Gastroesophageal sphincter (tissue), 3 donors: Measurements from ENCODE around the gene ATXN7.

Experiments
- CTCF ChIP-seq, 4 experiments: fragments of 200-600 bp in 2 of 4; fragments of 450-650 bp in 2 of 4; sonication (generic) in 1 of 4; IDR thresholded peaks; one replicate each; pipeline ENCODE4 v1.5.1; 2017 to 2019; ENCODE audit warnings: antibody characterized with exemption in 4 of 4, mild to moderate bottlenecking in 2 of 4, moderate library complexity in 2 of 4
- POLR2A ChIP-seq, 2 donors: fragments of 450-650 bp; IDR thresholded peaks; one replicate each; pipeline ENCODE4 v1.6.1; 2017; ENCODE audit warnings: antibody characterized with exemption in 2 of 2, mild to moderate bottlenecking in 2 of 2, moderate library complexity in 1 of 2

- no peak for TF ChIP-seq CTCF (IDR thresholded peaks at IDR 0.05)
- TF ChIP-seq POLR2A (IDR thresholded peaks at IDR 0.05) = no peak
These were observed 45.1 kb downstream of the ATXN7 start for GRCh38 chr3:63908776-63909175.
